HepG2 (cell line): ENCODE results near the gene TLE1.

ENCODE experiments used
- AGO1 ChIP-seq: fragments of 200-400 bp; formaldehyde crosslinking; IDR thresholded peaks from 2 replicates; pipeline ENCODE4 v1.6.1; 2017; ENCODE audit warnings: mild to moderate bottlenecking, low read depth, low read length, moderate library complexity; ENCODE audit not compliant: poor library complexity, severe bottlenecking
- ATF3 ChIP-seq: sonication (generic); formaldehyde crosslinking; IDR thresholded peaks from 2 replicates; pipeline ENCODE4 v1.4.0; 2020; ENCODE audit warnings: missing genetic modification reagents
- BRF2 ChIP-seq: sonication (generic); formaldehyde crosslinking; IDR thresholded peaks from 2 replicates; pipeline ENCODE4 v1.8.1; 2022; ENCODE audit warnings: mild to moderate bottlenecking, missing genetic modification reagents
- CHD2 ChIP-seq: IDR thresholded peaks from 2 replicates; pipeline ENCODE4 v1.6.1; 2011; ENCODE audit warnings: low read depth, low read length, improper control_type of control experiment
- EZH2 ChIP-seq: conservative IDR thresholded peaks from 2 replicates; pipeline ENCODE4 v1.6.1; 2012; ENCODE audit warnings: mild to moderate bottlenecking, low read depth, low read length, moderate library complexity
- FOXM1 ChIP-seq: sonication (generic); formaldehyde crosslinking; IDR thresholded peaks from 2 replicates; pipeline ENCODE4 v1.5.0; 2020; ENCODE audit warnings: missing genetic modification reagents
- GTF3A ChIP-seq: sonication (generic); formaldehyde crosslinking; conservative IDR thresholded peaks from 2 replicates; pipeline ENCODE4 v1.4.0; 2020; ENCODE audit warnings: mild to moderate bottlenecking, missing genetic modification reagents
- NFE2L1 ChIP-seq: sonication (generic); formaldehyde crosslinking; IDR thresholded peaks from 2 replicates; pipeline ENCODE4 v1.4.0; 2020; ENCODE audit warnings: missing genetic modification reagents, mild to moderate bottlenecking, borderline replicate concordance
- PAXIP1 ChIP-seq: sonication (generic); formaldehyde crosslinking; conservative IDR thresholded peaks from 2 replicates; pipeline ENCODE4 v1.4.0; 2020; ENCODE audit warnings: mild to moderate bottlenecking, missing genetic modification reagents, moderate library complexity
- ZNF263 ChIP-seq: sonication (generic); formaldehyde crosslinking; IDR thresholded peaks from 2 replicates; pipeline ENCODE4 v1.4.0; 2020; ENCODE audit warnings: missing genetic modification reagents
- TF ChIP-seq, protein P1 (sequence below): sonication (generic); formaldehyde crosslinking; IDR thresholded peaks from 2 replicates; pipeline ENCODE4 v1.5.0; 2020; ENCODE audit warnings: missing genetic modification reagents, mild to moderate bottlenecking, borderline replicate concordance
- TF ChIP-seq, protein P2 (sequence below): sonication (generic); formaldehyde crosslinking; IDR thresholded peaks from 2 replicates; pipeline ENCODE4 v1.8.1; 2023; ENCODE audit warnings: mild to moderate bottlenecking, inconsistent platforms, moderate library complexity, missing genetic modification reagents, borderline replicate concordance
- TF ChIP-seq, protein P3 (sequence below): sonication (generic); formaldehyde crosslinking; IDR thresholded peaks from 2 replicates; pipeline ENCODE4 v1.5.0; 2020; ENCODE audit warnings: mild to moderate bottlenecking, missing genetic modification reagents, moderate library complexity
- TF ChIP-seq, protein P4 (sequence below): sonication (generic); formaldehyde crosslinking; IDR thresholded peaks from 2 replicates; pipeline ENCODE4 v1.4.0; 2020; ENCODE audit warnings: missing genetic modification reagents

DNA sequence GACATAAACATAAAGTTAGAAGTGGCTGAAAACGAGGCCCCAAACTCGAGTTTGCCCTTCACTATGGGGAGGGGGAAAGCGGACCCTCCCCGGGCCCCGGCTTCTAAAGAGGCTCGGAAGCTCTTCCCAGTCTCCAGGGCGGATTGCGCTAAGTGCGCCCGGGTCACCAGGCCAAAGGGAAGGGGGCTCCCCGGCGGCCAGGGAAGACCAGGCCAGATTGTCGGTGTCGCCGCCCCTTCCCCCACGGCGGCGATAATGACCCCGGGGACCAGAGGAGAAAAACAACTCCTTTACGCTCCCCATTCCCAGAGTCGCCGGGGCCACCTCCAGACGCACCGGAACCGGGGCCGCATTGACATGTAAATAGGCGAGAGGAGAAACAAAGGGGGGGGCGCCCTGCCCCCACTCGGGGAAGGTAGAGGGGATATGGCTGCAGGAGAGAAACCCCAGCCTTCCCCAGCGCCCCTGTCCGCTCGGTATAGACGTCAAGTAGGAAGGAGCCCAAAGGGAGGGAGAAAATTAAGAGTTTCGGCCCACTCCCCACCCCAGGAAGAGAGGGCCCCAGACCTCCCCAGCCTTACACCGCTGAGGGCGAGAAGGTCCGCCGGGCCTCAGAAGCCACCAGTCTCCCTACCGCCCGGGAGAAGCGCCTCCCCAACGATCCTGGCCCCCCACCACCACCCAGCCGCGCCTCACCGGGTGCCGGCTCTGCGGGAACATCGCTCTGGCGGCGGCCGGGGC, 1.7 kb downstream of the TLE1 start:
- TF ChIP-seq NFE2L1 (CRISPR knock-in tag): no peak
- TF ChIP-seq GTF3A (CRISPR knock-in tag): no peak
- TF ChIP-seq AGO1: no peak
- TF ChIP-seq PAXIP1 (CRISPR knock-in tag): no peak
- TF ChIP-seq, protein P1, sequence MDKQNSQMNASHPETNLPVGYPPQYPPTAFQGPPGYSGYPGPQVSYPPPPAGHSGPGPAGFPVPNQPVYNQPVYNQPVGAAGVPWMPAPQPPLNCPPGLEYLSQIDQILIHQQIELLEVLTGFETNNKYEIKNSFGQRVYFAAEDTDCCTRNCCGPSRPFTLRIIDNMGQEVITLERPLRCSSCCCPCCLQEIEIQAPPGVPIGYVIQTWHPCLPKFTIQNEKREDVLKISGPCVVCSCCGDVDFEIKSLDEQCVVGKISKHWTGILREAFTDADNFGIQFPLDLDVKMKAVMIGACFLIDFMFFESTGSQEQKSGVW (CRISPR knock-in tag): no peak
- TF ChIP-seq EZH2: no peak
- TF ChIP-seq FOXM1 (CRISPR knock-in tag): no peak
- TF ChIP-seq, protein P2, sequence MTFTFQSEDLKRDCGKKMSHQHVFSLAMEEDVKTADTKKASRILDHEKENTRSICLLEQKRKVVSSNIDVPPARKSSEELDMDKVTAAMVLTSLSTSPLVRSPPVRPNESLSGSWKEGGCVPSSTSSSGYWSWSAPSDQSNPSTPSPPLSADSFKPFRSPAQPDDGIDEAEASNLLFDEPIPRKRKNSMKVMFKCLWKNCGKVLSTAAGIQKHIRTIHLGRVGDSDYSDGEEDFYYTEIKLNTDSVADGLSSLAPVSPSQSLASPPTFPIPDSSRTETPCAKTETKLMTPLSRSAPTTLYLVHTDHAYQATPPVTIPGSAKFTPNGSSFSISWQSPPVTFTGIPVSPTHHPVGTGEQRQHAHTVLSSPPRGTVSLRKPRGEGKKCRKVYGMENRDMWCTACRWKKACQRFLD (CRISPR knock-in tag): no peak
- no peak for TF ChIP-seq BRF2 (CRISPR knock-in tag)
- no peak for TF ChIP-seq CHD2
- TF ChIP-seq ATF3 (CRISPR knock-in tag): no peak
- TF ChIP-seq, protein P3, sequence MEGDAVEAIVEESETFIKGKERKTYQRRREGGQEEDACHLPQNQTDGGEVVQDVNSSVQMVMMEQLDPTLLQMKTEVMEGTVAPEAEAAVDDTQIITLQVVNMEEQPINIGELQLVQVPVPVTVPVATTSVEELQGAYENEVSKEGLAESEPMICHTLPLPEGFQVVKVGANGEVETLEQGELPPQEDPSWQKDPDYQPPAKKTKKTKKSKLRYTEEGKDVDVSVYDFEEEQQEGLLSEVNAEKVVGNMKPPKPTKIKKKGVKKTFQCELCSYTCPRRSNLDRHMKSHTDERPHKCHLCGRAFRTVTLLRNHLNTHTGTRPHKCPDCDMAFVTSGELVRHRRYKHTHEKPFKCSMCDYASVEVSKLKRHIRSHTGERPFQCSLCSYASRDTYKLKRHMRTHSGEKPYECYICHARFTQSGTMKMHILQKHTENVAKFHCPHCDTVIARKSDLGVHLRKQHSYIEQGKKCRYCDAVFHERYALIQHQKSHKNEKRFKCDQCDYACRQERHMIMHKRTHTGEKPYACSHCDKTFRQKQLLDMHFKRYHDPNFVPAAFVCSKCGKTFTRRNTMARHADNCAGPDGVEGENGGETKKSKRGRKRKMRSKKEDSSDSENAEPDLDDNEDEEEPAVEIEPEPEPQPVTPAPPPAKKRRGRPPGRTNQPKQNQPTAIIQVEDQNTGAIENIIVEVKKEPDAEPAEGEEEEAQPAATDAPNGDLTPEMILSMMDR (CRISPR knock-in tag): no peak
- TF ChIP-seq ZNF263 (CRISPR knock-in tag): no peak
- TF ChIP-seq, protein P4, sequence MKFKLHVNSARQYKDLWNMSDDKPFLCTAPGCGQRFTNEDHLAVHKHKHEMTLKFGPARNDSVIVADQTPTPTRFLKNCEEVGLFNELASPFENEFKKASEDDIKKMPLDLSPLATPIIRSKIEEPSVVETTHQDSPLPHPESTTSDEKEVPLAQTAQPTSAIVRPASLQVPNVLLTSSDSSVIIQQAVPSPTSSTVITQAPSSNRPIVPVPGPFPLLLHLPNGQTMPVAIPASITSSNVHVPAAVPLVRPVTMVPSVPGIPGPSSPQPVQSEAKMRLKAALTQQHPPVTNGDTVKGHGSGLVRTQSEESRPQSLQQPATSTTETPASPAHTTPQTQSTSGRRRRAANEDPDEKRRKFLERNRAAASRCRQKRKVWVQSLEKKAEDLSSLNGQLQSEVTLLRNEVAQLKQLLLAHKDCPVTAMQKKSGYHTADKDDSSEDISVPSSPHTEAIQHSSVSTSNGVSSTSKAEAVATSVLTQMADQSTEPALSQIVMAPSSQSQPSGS (CRISPR knock-in tag): no peak
